H9 (cell line): Measurements from ENCODE around the gene HS6ST2. TPM values are rescaled to one million over a fixed set of nuclear protein-coding genes. Genes with fewer than 3 reads are reported as not detected.

ENCODE experiments used
- DNase-seq: peaks from one replicate; pipeline ENCODE4 v3.0.0-alpha.2; 2017
- H2AFZ ChIP-seq: one replicate; pipeline ENCODE4 v1.6.1; 2013; ENCODE audit warnings: mild to moderate bottlenecking, low read length, control low read depth, moderate library complexity
- H2AK5ac ChIP-seq: 2 replicates; pipeline ENCODE4 v1.6.1; 2013; ENCODE audit warnings: low read length, control low read depth, mixed read lengths; ENCODE audit not compliant: insufficient read length
- H2BK120ac ChIP-seq: one replicate; pipeline ENCODE4 v1.6.1; 2013; ENCODE audit warnings: low read depth, mild to moderate bottlenecking, low read length, control low read depth, inconsistent platforms; ENCODE audit not compliant: poor library complexity, severe bottlenecking
- H2BK12ac ChIP-seq: 2 replicates; pipeline ENCODE4 v1.6.1; 2013; ENCODE audit warnings: low read length, control low read depth, mixed read lengths, low read depth; ENCODE audit not compliant: insufficient read length
- H2BK15ac ChIP-seq: 2 replicates; pipeline ENCODE4 v1.6.1; 2013; ENCODE audit warnings: low read depth, low read length, control low read depth
- H2BK20ac ChIP-seq: one replicate; pipeline ENCODE4 v1.6.1; 2013; ENCODE audit warnings: low read depth, mild to moderate bottlenecking, low read length, control low read depth, inconsistent platforms; ENCODE audit not compliant: poor library complexity, severe bottlenecking
- H2BK5ac ChIP-seq: 2 replicates; pipeline ENCODE4 v1.6.1; 2013; ENCODE audit warnings: low read length, control low read depth, mixed read lengths; ENCODE audit not compliant: insufficient read length
- H3K14ac ChIP-seq: 2 replicates; pipeline ENCODE4 v1.6.1; 2013; ENCODE audit warnings: low read length, control low read depth; ENCODE audit not compliant: insufficient read depth
- H3K18ac ChIP-seq: 2 replicates; pipeline ENCODE4 v1.6.1; 2013; ENCODE audit warnings: low read depth, mild to moderate bottlenecking, mixed read lengths, low read length, control low read depth; ENCODE audit not compliant: insufficient read length
- H3K23ac ChIP-seq: 2 replicates; pipeline ENCODE4 v1.6.1; 2013; ENCODE audit warnings: low read length, control low read depth, mixed read lengths, low read depth; ENCODE audit not compliant: insufficient read length
- H3K23me2 ChIP-seq: 2 replicates; pipeline ENCODE4 v1.6.1; 2013; ENCODE audit warnings: low read depth, mild to moderate bottlenecking, mixed read lengths, low read length, control low read depth; ENCODE audit not compliant: insufficient read length, poor library complexity, severe bottlenecking
- H3K27ac ChIP-seq: 2 replicates; pipeline ENCODE4 v1.5.1; 2013; ENCODE audit warnings: low read length, control low read depth, mixed read lengths, low read depth; ENCODE audit not compliant: insufficient read length
- H3K27me3 ChIP-seq: 2 replicates; pipeline ENCODE4 v1.6.1; 2013; ENCODE audit warnings: low read length, control low read depth, inconsistent platforms; ENCODE audit not compliant: insufficient read depth
- H3K4ac ChIP-seq: 2 replicates; pipeline ENCODE4 v1.6.1; 2013; ENCODE audit warnings: low read depth, mild to moderate bottlenecking, control low read depth, inconsistent platforms, low read length, moderate library complexity
- H3K4me1 ChIP-seq: 2 replicates; pipeline ENCODE4 v1.6.1; 2013; ENCODE audit warnings: low read length, control low read depth, inconsistent platforms; ENCODE audit not compliant: insufficient read depth
- H3K4me2 ChIP-seq: 2 replicates; pipeline ENCODE4 v1.6.1; 2013; ENCODE audit warnings: low read length, control low read depth, mixed read lengths; ENCODE audit not compliant: insufficient read length, insufficient read depth
- H3K56ac ChIP-seq: 2 replicates; pipeline ENCODE4 v1.6.1; 2013; ENCODE audit warnings: low read depth, mild to moderate bottlenecking, mixed read lengths, low read length, control low read depth; ENCODE audit not compliant: insufficient read length
- H3K79me1 ChIP-seq: 2 replicates; pipeline ENCODE4 v1.6.1; 2013; ENCODE audit warnings: low read depth, mild to moderate bottlenecking, moderate library complexity, low read length, control low read depth, inconsistent platforms; ENCODE audit not compliant: insufficient read depth, poor library complexity, severe bottlenecking
- H3K79me2 ChIP-seq: 2 replicates; pipeline ENCODE4 v1.6.1; 2013; ENCODE audit warnings: low read length, control low read depth, inconsistent platforms; ENCODE audit not compliant: insufficient read depth
- H3K9ac ChIP-seq: 2 replicates; pipeline ENCODE4 v1.6.1; 2013; ENCODE audit warnings: low read length, control low read depth, mixed read lengths; ENCODE audit not compliant: insufficient read length; ENCODE audit errors: extremely low read depth
- H3K9me3 ChIP-seq: one replicate; pipeline ENCODE4 v1.6.1; 2013; ENCODE audit warnings: low read depth, low read length, inconsistent platforms; ENCODE audit not compliant: control insufficient read depth
- H3T11ph ChIP-seq: one replicate; pipeline ENCODE4 v1.6.1; 2013; ENCODE audit warnings: mild to moderate bottlenecking, low read length, control low read depth, inconsistent platforms
- H4K20me1 ChIP-seq: one replicate; pipeline ENCODE4 v1.6.1; 2013; ENCODE audit not compliant: control insufficient read depth, insufficient read length, insufficient read depth
- H4K5ac ChIP-seq: 2 replicates; pipeline ENCODE4 v1.6.1; 2013; ENCODE audit warnings: low read depth, mild to moderate bottlenecking, mixed read lengths, low read length, control low read depth; ENCODE audit not compliant: insufficient read length
- H4K8ac ChIP-seq: replicated peaks from 2 replicates; pipeline ENCODE4 v1.6.1; 2013; ENCODE audit warnings: low read length, control low read depth, mixed read lengths, low read depth; ENCODE audit not compliant: insufficient read length
- H4K91ac ChIP-seq: 2 replicates; pipeline ENCODE4 v1.6.1; 2013; ENCODE audit warnings: low read depth, mild to moderate bottlenecking, moderate library complexity, mixed read lengths, low read length, control low read depth; ENCODE audit not compliant: insufficient read length
- H3K27ac Mint-ChIP-seq, 3 experiments: 2 replicates in 2 of 3; 3 replicates in 1 of 3; pipeline ENCODE4 v1.8.0; 2020 to 2021; ENCODE audit warnings: mixed read lengths in 3 of 3, mild to moderate bottlenecking in 1 of 3, moderate library complexity in 1 of 3
- H3K27me3 Mint-ChIP-seq: 2 replicates; pipeline ENCODE4 v1.8.0; 2021; ENCODE audit warnings: low read depth, mild to moderate bottlenecking, moderate library complexity, mixed read lengths
- H3K36me3 Mint-ChIP-seq, 3 experiments: 2 replicates in 2 of 3; 3 replicates in 1 of 3; pipeline ENCODE4 v1.8.0; 2020 to 2021; ENCODE audit warnings: low read depth in 3 of 3, mixed read lengths in 3 of 3; ENCODE audit not compliant: insufficient read depth in 1 of 3
- H3K4me1 Mint-ChIP-seq, 2 experiments: 2 replicates each; pipeline ENCODE4 v1.8.0; 2020; ENCODE audit warnings: mixed read lengths in 2 of 2
- H3K4me3 Mint-ChIP-seq, 2 experiments: 2 replicates in 1 of 2; 3 replicates in 1 of 2; pipeline ENCODE4 v1.8.0; 2020 to 2021; ENCODE audit warnings: mild to moderate bottlenecking in 2 of 2, mixed read lengths in 2 of 2, moderate library complexity in 1 of 2
- H3K9me3 Mint-ChIP-seq, 2 experiments: 2 replicates in 1 of 2; 3 replicates in 1 of 2; pipeline ENCODE4 v1.8.0; 2020; ENCODE audit warnings: mild to moderate bottlenecking in 2 of 2, mixed read lengths in 2 of 2, moderate library complexity in 1 of 2
- CTCF ChIP-seq: fragments of 200-600 bp; sonication (generic); conservative IDR thresholded peaks from 3 replicates; pipeline ENCODE4 v1.8.0; 2021; ENCODE audit warnings: antibody characterized with exemption, mild to moderate bottlenecking
- WGBS: extraction: QIAGEN DNeasy Blood & Tissue Kit; methylation state at CpG from one replicate; pipeline ENCODE4 v1.1.7; 2013; ENCODE audit warnings: missing lambda C conversion rate, low lambda C conversion rate, mixed read lengths; ENCODE audit not compliant: insufficient read length; ENCODE audit errors: extremely low coverage; 5-methylcytosine and 5-hydroxymethylcytosine counted together
- total RNA-seq: library from RNA; stranded (reverse); gene quantifications from 2 replicates; pipeline ENCODE4 v1.2.1, GENCODE V29; 2021

HS6ST2 gene
- total RNA-seq, 1 experiment from 2014 or later: 4.8 TPM

GRCh38 chrX:132809581-132809980, 148.8 kb downstream of the HS6ST2 start:
- Histone ChIP-seq H3K9me3 (no peaks in the 10 kb centered on the region), H3K27ac (no peak overlapping the region), H2AK5ac (no peak overlapping the region), H3K9ac (no peak overlapping the region), H2BK20ac (no peak overlapping the region), H2AFZ (no peak overlapping the region), H3K79me2 (no peaks in the 10 kb centered on the region), H3K4me1 (no peaks in the 10 kb centered on the region), H4K8ac (no peak overlapping the region), H3K79me1 (no peaks in the 10 kb centered on the region), H3T11ph (no peak overlapping the region), H3K14ac (no peak overlapping the region), H2BK120ac (no peak overlapping the region), H4K20me1 (no peaks in the 10 kb centered on the region), H3K23ac (no peak overlapping the region), H2BK15ac (no peak overlapping the region), H3K18ac (no peak overlapping the region), H4K91ac (no peak overlapping the region), H3K27me3 (no peaks in the 10 kb centered on the region), H3K56ac (no peak overlapping the region), H2BK12ac (no peak overlapping the region), H3K23me2 (no peaks in the 10 kb centered on the region), H2BK5ac (no peak overlapping the region), H3K4me2 (no peak overlapping the region), H4K5ac (no peak overlapping the region), H3K4ac (no peak overlapping the region)
- H3K36me3 Mint-ChIP-seq: no peaks in the 10 kb centered on the region
- DNase-seq: no peak
- H3K27me3 Mint-ChIP-seq: no peaks in the 10 kb centered on the region
- no CpG with 5 or more reads among the region's 2 CpGs for WGBS
- H3K27ac Mint-ChIP-seq: no peak overlapping the region
- peaks cover 0 to 10% of the 10 kb centered on the region in 2 experiments; a peak in 2 of 4 replicates for H3K4me1 Mint-ChIP-seq
- TF ChIP-seq CTCF: no peak
- H3K9me3 Mint-ChIP-seq: no peaks in the 10 kb centered on the region
- no peak overlapping the region for H3K4me3 Mint-ChIP-seq
